K562 (cell line): ENCODE results near the gene PIGH. TPM values are rescaled to one million over a fixed set of nuclear protein-coding genes. Genes with fewer than 3 reads are reported as not detected.

ENCODE experiments used
- CTCF ChIP-seq, 3 experiments: IDR thresholded peaks in 2 of 3; conservative IDR thresholded peaks in 1 of 3; 2 replicates each; pipeline ENCODE4 v1.5.1; 2011 to 2012; ENCODE audit warnings: low read length in 3 of 3, mild to moderate bottlenecking in 3 of 3, control low read depth in 2 of 3, improper control_type of control experiment in 1 of 3, inconsistent platforms in 1 of 3, low read depth in 1 of 3, mixed read lengths in 1 of 3, moderate library complexity in 1 of 3; ENCODE audit not compliant: insufficient read depth in 2 of 3
- CXXC5 ChIP-seq: fragments of 250-450 bp; sonication (Bioruptor Pico); IDR thresholded peaks from 2 replicates; pipeline ENCODE4 v1.8.0; 2022; ENCODE audit warnings: inconsistent platforms, mild to moderate bottlenecking, moderate library complexity
- E2F3 ChIP-seq: fragments of 250-450 bp; sonication (Bioruptor Pico); IDR thresholded peaks from 2 replicates; pipeline ENCODE4 v1.4.0; 2020; ENCODE audit warnings: mild to moderate bottlenecking
- MYC ChIP-seq, 2 experiments: fragments of 250-450 bp in 1 of 2; sonication (Bioruptor Pico) in 1 of 2; IDR thresholded peaks; 2 replicates each; pipeline versions ENCODE4 v1.5.1 to v1.6.1; 2012 to 2021; ENCODE audit warnings: low read depth in 2 of 2, borderline replicate concordance in 1 of 2, improper control_type of control experiment in 1 of 2, low read length in 1 of 2, mild to moderate bottlenecking in 1 of 2, moderate library complexity in 1 of 2
- NUFIP1 ChIP-seq: fragments of 450-650 bp; IDR thresholded peaks from 2 replicates; pipeline ENCODE4 v1.6.1; 2018; ENCODE audit not compliant: partially characterized antibody
- PHB ChIP-seq: fragments of 250-450 bp; sonication (Bioruptor Pico); IDR thresholded peaks from 2 replicates; pipeline ENCODE4 v1.5.0; 2021
- PHF20 ChIP-seq: fragments of 450-650 bp; IDR thresholded peaks from 2 replicates; pipeline ENCODE4 v1.6.1; 2018; ENCODE audit not compliant: partially characterized antibody
- POLR2AphosphoS5 ChIP-seq: IDR thresholded peaks from 2 replicates; pipeline ENCODE4 v1.6.1; 2011; ENCODE audit warnings: mild to moderate bottlenecking, low read depth, low read length, moderate library complexity; ENCODE audit not compliant: control insufficient read depth, insufficient read depth
- ZNF184 ChIP-seq: sonication (generic); formaldehyde crosslinking; IDR thresholded peaks from 2 replicates; pipeline ENCODE4 v1.5.0; 2020; ENCODE audit warnings: missing genetic modification reagents
- ZNF274 ChIP-seq: IDR thresholded peaks from 2 replicates; pipeline ENCODE4 v1.6.1; 2011; ENCODE audit warnings: low read depth, mild to moderate bottlenecking, low read length, moderate library complexity, borderline replicate concordance
- ZNF696 ChIP-seq: fragments of 250-450 bp; sonication (Bioruptor Pico); conservative IDR thresholded peaks from 2 replicates; pipeline ENCODE4 v1.4.0; 2020; ENCODE audit warnings: mild to moderate bottlenecking, moderate library complexity
- polyA plus RNA-seq, 8 experiments: library from polyadenylated mRNA; depleted of rRNA in 4 of 8; stranded (reverse) in 5 of 8; unstranded in 3 of 8; fragments of >200 nt; fragmentation: Nextera tagmentation in 2 of 8; fragmentation: Illumina TruSeq in 1 of 8; extraction: Ambion mirVana in 2 of 8; extraction: Trizol in 1 of 8; gene quantifications; 2 replicates each; pipeline versions ENCODE4 v1.2.1 to v1.2.3, GENCODE V29; 2011 to 2014; ENCODE audit warnings: inconsistent platforms in 1 of 8, missing spikeins in 1 of 8
- total RNA-seq, 7 experiments: library from RNA; depleted of rRNA in 6 of 7; stranded (reverse); fragments of >200 nt in 6 of 7; fragmentation: Illumina TruSeq in 2 of 7; extraction: Trizol in 2 of 7; gene quantifications; 2 replicates each; pipeline versions ENCODE4 v1.2.1 to v1.2.3, GENCODE V29; 2011 to 2021; ENCODE audit warnings: low replicate concordance in 1 of 7
- TF ChIP-seq, protein P1 (sequence below), 2 experiments: fragments of 450-650 bp; formaldehyde crosslinking in 1 of 2; IDR thresholded peaks; 2 replicates each; pipeline versions ENCODE4 v1.4.0 to v1.6.1; 2014 to 2020; ENCODE audit warnings: mild to moderate bottlenecking in 2 of 2, borderline replicate concordance in 1 of 2, low read depth in 1 of 2
- TF ChIP-seq, protein P2 (sequence below): fragments of 200-400 bp; formaldehyde crosslinking; IDR thresholded peaks from 2 replicates; pipeline ENCODE4 v1.6.1; 2017; ENCODE audit warnings: mild to moderate bottlenecking, low read depth, low read length, moderate library complexity

PIGH gene
- total and polyA plus RNA-seq, 9 of the 15 experiments (the other 6 are each of a cell fraction or from before 2014, with no cell fraction given): 21.1 to 53.4 (median 24.7) TPM

- TF ChIP-seq ZNF274 (no peak), E2F3 (CRISPR knock-in tag) (no peak), MYC (IDR thresholded peaks at IDR 0.05; ENCODE audit: low read depth, low read length) (no peak), MYC (CRISPR knock-in tag; IDR thresholded peaks at IDR 0.05; ENCODE audit: borderline replicate concordance, low read depth) (no peak), PHF20 (no peak), ZNF184 (CRISPR knock-in tag) (no peak), POLR2AphosphoS5 (no peak), NUFIP1 (no peak), ZNF696 (CRISPR knock-in tag) (no peak), CTCF (IDR thresholded peaks at IDR 0.05 in 2 of 3, conservative IDR thresholded peaks at IDR 0.05 in 1 of 3; ENCODE audit: insufficient read depth in 2 of 3, low read depth in 1 of 3, low read length in 3 of 3) (peak; percentile 55 to 79 (median 72)), PHB (CRISPR knock-in tag) (no peak), CXXC5 (CRISPR knock-in tag) (no peak)
- TF ChIP-seq, protein P1, sequence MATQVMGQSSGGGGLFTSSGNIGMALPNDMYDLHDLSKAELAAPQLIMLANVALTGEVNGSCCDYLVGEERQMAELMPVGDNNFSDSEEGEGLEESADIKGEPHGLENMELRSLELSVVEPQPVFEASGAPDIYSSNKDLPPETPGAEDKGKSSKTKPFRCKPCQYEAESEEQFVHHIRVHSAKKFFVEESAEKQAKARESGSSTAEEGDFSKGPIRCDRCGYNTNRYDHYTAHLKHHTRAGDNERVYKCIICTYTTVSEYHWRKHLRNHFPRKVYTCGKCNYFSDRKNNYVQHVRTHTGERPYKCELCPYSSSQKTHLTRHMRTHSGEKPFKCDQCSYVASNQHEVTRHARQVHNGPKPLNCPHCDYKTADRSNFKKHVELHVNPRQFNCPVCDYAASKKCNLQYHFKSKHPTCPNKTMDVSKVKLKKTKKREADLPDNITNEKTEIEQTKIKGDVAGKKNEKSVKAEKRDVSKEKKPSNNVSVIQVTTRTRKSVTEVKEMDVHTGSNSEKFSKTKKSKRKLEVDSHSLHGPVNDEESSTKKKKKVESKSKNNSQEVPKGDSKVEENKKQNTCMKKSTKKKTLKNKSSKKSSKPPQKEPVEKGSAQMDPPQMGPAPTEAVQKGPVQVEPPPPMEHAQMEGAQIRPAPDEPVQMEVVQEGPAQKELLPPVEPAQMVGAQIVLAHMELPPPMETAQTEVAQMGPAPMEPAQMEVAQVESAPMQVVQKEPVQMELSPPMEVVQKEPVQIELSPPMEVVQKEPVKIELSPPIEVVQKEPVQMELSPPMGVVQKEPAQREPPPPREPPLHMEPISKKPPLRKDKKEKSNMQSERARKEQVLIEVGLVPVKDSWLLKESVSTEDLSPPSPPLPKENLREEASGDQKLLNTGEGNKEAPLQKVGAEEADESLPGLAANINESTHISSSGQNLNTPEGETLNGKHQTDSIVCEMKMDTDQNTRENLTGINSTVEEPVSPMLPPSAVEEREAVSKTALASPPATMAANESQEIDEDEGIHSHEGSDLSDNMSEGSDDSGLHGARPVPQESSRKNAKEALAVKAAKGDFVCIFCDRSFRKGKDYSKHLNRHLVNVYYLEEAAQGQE (IDR thresholded peaks at IDR 0.05; ENCODE audit: borderline replicate concordance): peak; percentile 82; the same call in 1 of the 2 replicates
- TF ChIP-seq, protein P1 (CRISPR knock-in tag; IDR thresholded peaks at IDR 0.05; ENCODE audit: low read depth): no peak
- TF ChIP-seq, protein P2, sequence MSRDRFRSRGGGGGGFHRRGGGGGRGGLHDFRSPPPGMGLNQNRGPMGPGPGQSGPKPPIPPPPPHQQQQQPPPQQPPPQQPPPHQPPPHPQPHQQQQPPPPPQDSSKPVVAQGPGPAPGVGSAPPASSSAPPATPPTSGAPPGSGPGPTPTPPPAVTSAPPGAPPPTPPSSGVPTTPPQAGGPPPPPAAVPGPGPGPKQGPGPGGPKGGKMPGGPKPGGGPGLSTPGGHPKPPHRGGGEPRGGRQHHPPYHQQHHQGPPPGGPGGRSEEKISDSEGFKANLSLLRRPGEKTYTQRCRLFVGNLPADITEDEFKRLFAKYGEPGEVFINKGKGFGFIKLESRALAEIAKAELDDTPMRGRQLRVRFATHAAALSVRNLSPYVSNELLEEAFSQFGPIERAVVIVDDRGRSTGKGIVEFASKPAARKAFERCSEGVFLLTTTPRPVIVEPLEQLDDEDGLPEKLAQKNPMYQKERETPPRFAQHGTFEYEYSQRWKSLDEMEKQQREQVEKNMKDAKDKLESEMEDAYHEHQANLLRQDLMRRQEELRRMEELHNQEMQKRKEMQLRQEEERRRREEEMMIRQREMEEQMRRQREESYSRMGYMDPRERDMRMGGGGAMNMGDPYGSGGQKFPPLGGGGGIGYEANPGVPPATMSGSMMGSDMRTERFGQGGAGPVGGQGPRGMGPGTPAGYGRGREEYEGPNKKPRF: no peak
Observed at GRCh38 chr14:67618617-67619063, 18.6 kb upstream of the PIGH start (continued).
